HFF-Myc (cell line): ENCODE results near the gene PRAMEF9.
"Not testable (repeated sequence)": the region's sequence is repeated elsewhere in the genome, so short reads cannot be mapped to it uniquely, and the experiment has no call there.

Source experiments
- DNase-seq: peaks from one replicate; pipeline ENCODE4 v3.0.0-alpha.2; 2011; ENCODE audit warnings: low read depth; ENCODE audit errors: extremely low read depth
- H3K4me3 ChIP-seq: replicated peaks from 2 replicates; pipeline ENCODE4 v1.5.1; 2011; ENCODE audit warnings: low read depth, mild to moderate bottlenecking, control low read depth, low read length
- TF ChIP-seq, protein P1 (sequence below): IDR thresholded peaks from 2 replicates; pipeline ENCODE4 v1.5.1; 2012; ENCODE audit warnings: mild to moderate bottlenecking, low read depth, low read length, control low read depth; ENCODE audit errors: missing control alignments

The PRAMEF9 gene

DNA sequence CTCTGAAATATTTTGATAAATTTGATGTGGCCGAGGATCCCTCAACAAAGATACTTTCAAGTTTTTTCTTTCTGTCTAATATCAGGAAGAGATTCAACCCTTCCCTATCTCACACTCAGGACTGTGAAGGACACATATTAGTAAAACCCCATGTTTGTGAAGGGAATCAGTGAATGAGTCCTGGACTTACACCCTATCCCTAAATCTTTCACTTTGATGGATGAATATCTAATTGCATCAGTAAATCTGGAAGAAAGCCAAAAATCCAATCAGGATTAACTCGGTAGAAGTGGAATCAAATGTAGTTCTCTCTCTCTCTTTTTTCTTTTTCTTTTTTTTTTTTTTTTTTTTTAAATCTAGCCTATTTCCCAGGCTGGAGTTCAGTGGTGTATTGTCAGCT is at the start of gene PRAMEF9:
TSS of gene PRAMEF9 (plus strand) at position 301 of the 400 bp plus-strand sequence. CDS start 3,433 bp downstream, outside the sequence.
- H3K4me3 ChIP-seq, DNase-seq: not testable (repeated sequence)

DNA sequence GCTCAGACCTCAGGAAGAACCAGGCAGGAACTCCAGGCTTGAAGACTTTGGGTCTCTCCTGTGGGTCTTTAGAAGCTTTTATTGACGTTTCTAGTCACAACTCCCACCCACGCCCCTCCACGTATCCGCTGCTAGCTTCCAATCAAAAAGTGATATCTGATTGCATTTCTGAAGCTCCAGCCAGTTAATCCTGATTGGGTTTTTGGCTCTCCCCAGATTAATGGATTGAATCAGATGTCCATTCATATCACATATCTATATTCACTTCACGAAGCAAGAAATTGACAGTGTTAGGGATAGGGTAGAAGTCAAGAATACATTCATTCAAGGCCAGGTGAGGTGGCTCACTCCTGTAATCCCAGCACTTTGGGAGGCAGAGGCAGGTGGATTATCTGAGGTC is 15.7 kb upstream of the PRAMEF9 start, which contains the start of gene PRAMEF26:
TSS of gene PRAMEF26 (minus strand) at position 101 of the 400 bp plus-strand sequence. CDS start 2,914 bp downstream, outside the sequence.
- not testable (repeated sequence) for H3K4me3 ChIP-seq, DNase-seq

DNA sequence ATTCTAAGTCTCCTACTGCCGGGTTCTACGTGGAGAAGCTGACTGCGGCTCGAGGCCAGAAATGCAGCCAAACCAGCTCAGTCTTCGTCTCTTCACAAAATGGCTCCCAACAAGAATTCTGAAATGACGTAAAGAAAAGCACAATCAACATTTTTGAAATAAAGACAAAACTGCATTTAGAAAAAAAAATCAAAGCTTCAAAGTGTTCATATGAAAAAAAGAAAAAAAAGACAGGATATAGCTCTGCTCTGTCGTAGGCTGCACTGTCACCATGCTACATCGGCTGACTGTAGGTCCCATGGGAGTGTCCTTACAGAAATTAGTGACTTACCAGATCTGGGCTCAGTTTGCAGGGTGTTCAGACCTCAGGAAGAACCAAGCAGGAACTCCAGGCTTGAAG is 6.1 kb upstream of the PRAMEF9 start, which contains the start of gene HNRNPCL4:
TSS of gene HNRNPCL4 (minus strand) at position 101 of the 400 bp plus-strand sequence. CDS start 164 bp downstream, outside the sequence.
- DNase-seq, H3K4me3 ChIP-seq: not testable (repeated sequence)

DNA sequence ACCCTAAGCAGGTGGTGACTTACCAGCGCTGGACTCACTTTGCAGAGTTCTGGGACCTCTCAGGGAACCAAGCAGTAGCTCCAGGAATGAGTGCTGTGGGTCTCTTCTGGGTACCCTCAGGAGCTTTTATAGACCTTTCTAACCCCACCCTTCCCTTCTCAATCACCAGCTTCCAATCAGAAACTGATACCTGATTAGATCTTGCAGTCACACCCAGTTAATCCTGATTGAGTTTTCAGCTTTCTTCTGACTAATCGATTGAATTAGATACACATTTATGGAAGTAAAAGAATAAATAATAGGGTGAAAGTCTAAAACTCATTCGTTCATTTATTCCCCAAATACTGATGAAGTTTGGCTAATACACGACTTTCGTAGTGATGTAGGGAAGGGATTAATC is 29.7 kb downstream of the PRAMEF9 start, which contains the start of gene PRAMEF13:
TSS of gene PRAMEF13 (minus strand) at position 101 of the 400 bp plus-strand sequence. CDS start 1,820 bp downstream, outside the sequence.
- not testable (repeated sequence) for H3K4me3 ChIP-seq, DNase-seq

DNA sequence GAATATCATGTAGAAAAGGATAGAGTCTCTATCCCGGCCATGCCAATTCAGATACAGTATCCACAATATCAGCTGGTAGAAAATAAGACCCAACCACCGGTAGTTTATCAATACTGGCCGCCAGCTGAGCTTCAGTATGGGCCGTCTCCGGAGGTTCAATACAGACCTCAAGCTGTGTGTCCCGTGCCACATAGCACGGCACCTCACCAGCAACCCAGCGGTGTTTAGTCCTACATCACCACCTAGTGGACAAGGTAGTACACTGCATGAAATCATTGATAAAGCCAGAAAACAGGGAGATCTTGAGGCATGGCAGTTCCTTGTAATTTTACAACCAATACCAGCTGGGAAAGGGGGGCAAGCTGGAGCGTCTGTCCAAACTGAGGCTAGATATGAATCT is 37.1 kb downstream of the PRAMEF9 start:
- not testable (repeated sequence) for H3K4me3 ChIP-seq, DNase-seq

DNA sequence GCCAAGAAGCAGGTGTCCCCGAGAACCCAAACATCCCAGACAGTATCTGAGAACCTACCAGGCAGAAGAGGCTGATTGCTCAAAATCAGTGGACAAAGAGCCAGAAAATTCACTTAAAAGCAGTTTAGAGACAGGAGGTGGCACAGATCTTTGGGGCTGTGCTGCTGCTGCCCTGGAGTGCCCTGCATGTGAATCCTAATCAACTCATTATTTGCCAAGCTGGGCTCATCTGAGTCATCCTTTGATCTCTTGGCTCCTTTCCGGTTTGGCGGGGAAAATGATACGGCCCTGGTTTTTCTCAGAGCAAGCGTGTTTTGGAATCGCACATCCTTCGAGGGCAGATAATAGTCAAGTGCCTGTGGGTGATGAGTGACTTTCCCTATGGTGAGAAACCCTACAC is 45.0 kb downstream of the PRAMEF9 start:
- not testable (repeated sequence) for DNase-seq, H3K4me3 ChIP-seq

DNA sequence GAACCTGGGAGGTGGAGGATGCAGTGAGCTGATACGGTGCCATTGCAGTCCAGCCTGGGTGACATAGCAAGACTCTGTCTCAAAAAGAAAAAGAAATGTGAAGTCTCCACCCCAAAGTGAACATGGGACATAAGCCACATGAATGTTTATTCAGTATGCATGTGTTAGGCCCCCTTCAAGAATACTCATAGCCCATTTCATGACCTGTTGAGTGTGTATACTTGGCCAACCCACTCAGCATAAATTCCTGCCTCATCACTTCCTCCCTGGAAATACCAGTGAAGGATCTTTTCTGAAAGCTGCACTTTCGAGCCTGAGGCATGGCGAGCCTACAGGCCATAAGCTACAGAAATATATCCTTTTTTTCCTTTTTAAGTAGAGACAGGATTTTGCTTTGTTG is 47.6 kb downstream of the PRAMEF9 start:
- not testable (repeated sequence) for DNase-seq, H3K4me3 ChIP-seq

DNA sequence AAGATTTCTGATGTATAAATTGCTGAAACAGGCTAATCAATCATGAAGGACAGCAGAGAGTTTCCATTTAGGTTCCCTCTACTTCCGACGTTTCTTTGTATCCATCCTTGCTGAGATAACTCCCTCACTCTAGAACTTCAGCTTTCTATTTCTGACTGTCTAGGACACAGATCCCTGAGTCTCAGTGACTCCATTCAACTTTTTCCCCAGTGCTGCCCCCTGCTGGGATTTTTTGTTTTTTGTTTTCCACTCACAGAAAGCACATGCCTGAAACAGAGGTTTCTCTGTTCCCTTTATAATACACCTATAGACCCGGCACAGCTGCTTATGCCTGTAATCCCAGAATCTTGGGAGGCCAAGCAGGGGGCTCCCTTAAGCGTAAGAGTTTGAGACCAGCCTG is 51.1 kb downstream of the PRAMEF9 start:
- DNase-seq, H3K4me3 ChIP-seq: not testable (repeated sequence)

DNA sequence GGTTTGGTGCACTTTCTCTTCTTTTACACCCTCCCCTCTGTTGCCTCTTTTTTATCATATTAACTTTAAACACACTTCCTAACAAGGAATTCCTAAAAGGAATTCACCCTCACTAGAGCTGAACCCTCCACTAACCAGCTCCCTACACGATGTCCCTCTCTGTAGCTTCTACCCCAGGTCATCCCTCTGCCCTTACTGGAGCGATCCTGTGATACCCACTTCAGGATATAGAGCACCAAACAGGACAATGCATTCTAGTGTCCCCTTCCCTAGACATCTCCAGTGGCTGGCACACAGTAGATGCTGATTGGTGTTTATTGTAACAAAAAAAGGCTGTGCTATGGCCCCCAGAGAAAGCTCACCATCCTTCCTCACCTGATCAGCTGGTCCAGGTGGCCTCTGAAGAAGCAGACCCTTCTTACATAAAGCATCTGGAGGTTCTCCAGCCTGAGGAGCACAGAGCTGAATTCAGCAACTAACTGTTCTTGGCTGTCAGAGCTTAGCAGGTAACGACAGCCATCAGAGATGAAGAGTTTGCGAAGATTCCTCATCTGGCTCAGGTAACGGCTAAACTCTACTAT is 52.9 kb downstream of the PRAMEF9 start:
- DNase-seq, result no peak
- TF ChIP-seq, protein P1, sequence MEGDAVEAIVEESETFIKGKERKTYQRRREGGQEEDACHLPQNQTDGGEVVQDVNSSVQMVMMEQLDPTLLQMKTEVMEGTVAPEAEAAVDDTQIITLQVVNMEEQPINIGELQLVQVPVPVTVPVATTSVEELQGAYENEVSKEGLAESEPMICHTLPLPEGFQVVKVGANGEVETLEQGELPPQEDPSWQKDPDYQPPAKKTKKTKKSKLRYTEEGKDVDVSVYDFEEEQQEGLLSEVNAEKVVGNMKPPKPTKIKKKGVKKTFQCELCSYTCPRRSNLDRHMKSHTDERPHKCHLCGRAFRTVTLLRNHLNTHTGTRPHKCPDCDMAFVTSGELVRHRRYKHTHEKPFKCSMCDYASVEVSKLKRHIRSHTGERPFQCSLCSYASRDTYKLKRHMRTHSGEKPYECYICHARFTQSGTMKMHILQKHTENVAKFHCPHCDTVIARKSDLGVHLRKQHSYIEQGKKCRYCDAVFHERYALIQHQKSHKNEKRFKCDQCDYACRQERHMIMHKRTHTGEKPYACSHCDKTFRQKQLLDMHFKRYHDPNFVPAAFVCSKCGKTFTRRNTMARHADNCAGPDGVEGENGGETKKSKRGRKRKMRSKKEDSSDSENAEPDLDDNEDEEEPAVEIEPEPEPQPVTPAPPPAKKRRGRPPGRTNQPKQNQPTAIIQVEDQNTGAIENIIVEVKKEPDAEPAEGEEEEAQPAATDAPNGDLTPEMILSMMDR, result no peak
- H3K4me3 ChIP-seq, result no peak overlapping the region

DNA sequence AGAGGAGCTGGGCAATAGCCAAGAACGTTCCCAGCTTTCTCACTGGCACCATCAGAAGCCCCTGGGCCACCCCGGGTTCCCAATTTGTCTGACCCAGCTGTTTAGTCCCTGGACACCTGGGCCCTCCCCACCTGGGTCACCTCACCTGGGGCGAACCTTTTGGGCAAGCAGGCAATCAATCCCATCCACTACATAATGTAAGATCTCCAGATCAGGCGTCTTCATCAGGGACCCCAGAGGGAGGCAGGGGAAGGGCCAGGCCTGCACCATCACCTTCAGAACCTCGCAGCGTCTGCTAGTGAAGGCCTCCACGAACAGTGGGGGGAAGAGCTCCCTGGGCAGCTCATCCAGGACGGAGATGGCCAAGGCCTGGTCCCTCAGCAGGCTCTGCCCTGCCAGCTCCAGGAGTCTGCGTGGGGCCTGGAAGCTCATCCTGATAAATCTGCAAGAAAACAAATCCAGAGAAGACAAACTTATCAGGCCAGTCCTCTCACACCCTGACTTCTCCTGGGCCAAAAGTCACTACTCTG is 54.1 kb downstream of the PRAMEF9 start, which contains the start of gene PRAMEF18:
TSS of gene PRAMEF18 (minus strand) at position 480 of the 530 bp plus-strand sequence. CDS start at position 432, 48 bp downstream.
- not testable (repeated sequence) for DNase-seq

DNA sequence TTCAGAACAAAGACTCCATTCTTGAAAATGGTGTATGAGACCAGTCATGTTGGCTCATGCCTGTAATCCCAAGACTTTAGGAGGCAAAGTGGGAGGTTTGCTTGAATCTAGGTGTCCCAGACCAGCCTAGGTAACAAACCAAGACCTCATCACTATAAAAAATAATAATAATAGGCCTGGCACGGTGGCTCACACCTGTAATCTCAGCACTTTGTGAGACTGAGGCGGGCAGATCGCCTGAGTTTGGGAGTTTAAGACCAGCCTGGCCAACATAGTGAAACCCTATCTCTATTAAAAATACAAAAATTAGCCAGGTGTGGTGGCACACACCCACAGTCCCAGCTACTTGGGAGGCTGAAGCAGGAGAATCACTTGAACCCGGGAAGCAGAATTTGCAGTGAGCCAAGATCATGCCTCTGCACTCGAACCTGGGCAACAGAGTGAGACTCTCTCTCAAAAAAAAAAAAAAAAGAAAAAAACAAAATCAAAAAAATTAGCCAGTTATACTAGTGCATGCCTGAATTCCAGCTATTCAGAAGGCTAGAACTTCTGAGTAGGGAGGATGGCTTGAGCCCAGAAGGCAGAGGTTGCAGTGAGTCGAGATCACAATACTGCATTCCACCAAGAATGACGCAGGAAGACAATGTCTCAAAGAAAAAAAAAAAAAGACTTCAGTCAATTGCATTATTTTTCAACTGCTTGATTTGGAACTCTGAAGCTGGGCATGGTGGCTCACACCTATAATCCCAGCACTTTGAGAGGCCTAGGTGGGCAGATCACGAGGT is 55.8 kb downstream of the PRAMEF9 start:
- not testable (repeated sequence) for DNase-seq, H3K4me3 ChIP-seq

More for the DNA sequence above, 54.1 kb downstream of the PRAMEF9 start, which contains the start of gene PRAMEF18:
- H3K4me3 ChIP-seq, result not testable (repeated sequence)

DNA sequence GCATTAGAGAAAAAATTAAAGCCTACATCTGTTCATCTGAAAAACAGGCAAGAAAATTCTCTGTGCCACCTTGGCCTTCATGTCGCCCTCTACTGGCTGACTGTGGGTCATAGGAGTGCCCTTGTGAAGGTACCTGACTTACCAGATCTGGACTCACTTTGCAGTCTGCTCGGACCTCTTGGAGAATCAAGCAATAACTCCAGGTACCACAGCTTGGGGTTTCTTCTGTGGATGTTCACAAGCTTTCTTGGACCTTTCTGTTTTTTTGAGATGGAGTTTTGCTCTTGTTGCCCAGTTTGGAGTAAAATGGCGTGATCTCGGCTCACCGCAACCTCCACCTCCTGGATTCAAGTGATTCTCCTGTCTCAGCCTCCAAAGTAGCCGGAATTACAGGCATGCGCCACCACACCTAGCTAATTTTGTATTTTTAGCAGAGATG is 56.7 kb downstream of the PRAMEF9 start:
- DNase-seq, result no peak
- TF ChIP-seq, protein P1, result no peak
- no peak overlapping the region for H3K4me3 ChIP-seq
